ENCODE results near the gene RPL28. TPM values are rescaled to one million over a fixed set of nuclear protein-coding genes. Genes with fewer than 3 reads are reported as not detected.
"Not testable (repeated sequence)": the region's sequence is repeated elsewhere in the genome, so short reads cannot be mapped to it uniquely, and the experiment has no call there.

RPL28 gene
- total and polyA plus RNA-seq, 9 donors = 391 to 2,645 (median 2,257) TPM

DNA sequence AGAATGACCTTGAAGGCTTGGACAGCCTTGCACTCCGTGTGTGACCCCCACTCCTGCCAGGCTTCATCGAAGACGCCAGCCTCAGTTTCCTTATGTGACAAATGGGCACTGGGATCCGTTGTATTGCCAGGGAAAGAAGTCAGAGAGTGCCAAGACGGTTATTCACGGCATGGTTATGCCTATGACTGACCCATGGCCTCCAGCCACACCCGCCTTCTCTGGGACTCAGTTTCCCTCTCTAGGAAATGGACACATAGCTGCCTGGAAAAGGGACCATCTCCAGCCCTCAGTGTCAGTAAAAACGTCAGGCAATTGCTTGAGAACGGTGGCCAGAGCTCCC is 22.8 kb downstream of the RPL28 start:
- peak overlapping the region; percentile 35 for H3K4me3 ChIP-seq
- no peaks in the 10 kb centered on the region for H3K36me3 ChIP-seq
- no peaks in the 10 kb centered on the region for H3K27me3 ChIP-seq
- H3K9me3 ChIP-seq = no peaks in the 10 kb centered on the region
- DNase-seq = no peak
- WGBS, 3 donors = 40 to 47% (median 41%) methylated on average over 9 of the region's 9 CpGs
- TF ChIP-seq POLR2A (IDR thresholded peaks at IDR 0.05) (no peak), EP300 (IDR thresholded peaks at IDR 0.05) (no peak)
- TF ChIP-seq, protein P1, sequence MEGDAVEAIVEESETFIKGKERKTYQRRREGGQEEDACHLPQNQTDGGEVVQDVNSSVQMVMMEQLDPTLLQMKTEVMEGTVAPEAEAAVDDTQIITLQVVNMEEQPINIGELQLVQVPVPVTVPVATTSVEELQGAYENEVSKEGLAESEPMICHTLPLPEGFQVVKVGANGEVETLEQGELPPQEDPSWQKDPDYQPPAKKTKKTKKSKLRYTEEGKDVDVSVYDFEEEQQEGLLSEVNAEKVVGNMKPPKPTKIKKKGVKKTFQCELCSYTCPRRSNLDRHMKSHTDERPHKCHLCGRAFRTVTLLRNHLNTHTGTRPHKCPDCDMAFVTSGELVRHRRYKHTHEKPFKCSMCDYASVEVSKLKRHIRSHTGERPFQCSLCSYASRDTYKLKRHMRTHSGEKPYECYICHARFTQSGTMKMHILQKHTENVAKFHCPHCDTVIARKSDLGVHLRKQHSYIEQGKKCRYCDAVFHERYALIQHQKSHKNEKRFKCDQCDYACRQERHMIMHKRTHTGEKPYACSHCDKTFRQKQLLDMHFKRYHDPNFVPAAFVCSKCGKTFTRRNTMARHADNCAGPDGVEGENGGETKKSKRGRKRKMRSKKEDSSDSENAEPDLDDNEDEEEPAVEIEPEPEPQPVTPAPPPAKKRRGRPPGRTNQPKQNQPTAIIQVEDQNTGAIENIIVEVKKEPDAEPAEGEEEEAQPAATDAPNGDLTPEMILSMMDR (IDR thresholded peaks at IDR 0.05) = no peak
- intact Hi-C loops (cut with DNase I) = no loop called here
- H3K4me1 ChIP-seq (ENCODE audit: insufficient read depth) = peaks cover 8% of the 10 kb centered on the region
- H3K27ac ChIP-seq = peak overlapping the region; percentile 57 to 98

DNA sequence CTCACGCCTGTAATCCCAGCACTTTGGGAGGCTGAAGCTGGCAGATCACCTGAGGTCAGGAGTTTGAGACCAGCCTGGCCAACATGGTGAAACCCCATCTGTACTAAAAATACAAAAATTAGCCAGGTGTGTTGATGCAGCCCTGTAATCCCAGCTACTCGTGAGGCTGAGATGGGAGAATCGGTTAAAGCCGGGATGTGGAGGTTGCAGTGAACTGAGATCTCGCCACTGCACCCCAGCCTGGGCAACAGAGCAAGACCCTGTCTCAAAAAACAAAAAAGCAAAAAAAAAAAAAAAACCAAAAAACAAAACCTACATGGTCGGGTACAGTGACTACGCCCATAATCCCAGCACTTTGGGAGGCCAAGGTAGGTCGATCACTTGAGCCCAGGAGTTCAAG is 23.4 kb downstream of the RPL28 start:
- 93 to 96% (median 95%) methylated on average over 8 of the region's 8 CpGs for WGBS, 3 donors

DNA sequence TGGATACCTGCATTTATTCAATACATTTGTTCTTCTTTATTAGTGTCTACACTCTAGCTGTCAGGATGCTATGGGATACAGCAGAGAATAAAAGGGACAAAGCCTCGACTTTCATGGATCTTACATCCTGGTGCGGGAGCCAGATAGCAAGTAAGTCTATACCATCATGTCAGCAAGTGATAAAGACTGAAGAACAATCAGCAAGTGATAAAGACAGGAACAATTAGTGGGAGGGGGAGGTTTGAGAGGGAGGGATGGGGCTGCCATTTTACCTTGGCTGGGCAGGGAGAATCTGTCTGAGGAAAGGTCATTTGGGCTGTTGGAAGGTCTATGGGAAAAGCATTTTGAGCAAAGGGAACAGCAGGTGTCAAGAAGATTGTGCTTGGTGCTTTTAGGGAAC is 24.4 kb downstream of the RPL28 start:
- no peak for TF ChIP-seq EP300 (IDR thresholded peaks at IDR 0.05)
- TF ChIP-seq POLR2A (IDR thresholded peaks at IDR 0.05) = no peak
- TF ChIP-seq, protein P1 (IDR thresholded peaks at IDR 0.05) = no peak
- H3K27ac ChIP-seq = no peak overlapping the region
- no peak overlapping the region for H3K4me3 ChIP-seq
- H3K4me1 ChIP-seq (ENCODE audit: insufficient read depth) = peaks cover 8% of the 10 kb centered on the region
- H3K27me3 ChIP-seq = no peaks in the 10 kb centered on the region
- DNase-seq = no peak
- H3K36me3 ChIP-seq = no peaks in the 10 kb centered on the region
- H3K9me3 ChIP-seq = no peaks in the 10 kb centered on the region
- WGBS, 3 donors = 93 to 96% (median 96%) methylated on average over 2 of the region's 2 CpGs
- intact Hi-C loops (cut with DNase I) = loop anchor here in 2 of 4 donors (10.0 kb wide), 3 partner anchors 95 to 935 kb away; partner anchors contain the start of genes BRSK1 (in 1 of the 2), CDC42EP5 (in 1 of the 2) and HSPBP1 (in 1 of the 2)

More for the DNA sequence above, 23.4 kb downstream of the RPL28 start:
- intact Hi-C loops (cut with DNase I); H3K9me3 ChIP-seq; H3K4me3 ChIP-seq; H3K36me3 ChIP-seq; H3K4me1 ChIP-seq (ENCODE audit: insufficient read depth); DNase-seq; H3K27ac ChIP-seq; H3K27me3 ChIP-seq: not testable (repeated sequence)

DNA sequence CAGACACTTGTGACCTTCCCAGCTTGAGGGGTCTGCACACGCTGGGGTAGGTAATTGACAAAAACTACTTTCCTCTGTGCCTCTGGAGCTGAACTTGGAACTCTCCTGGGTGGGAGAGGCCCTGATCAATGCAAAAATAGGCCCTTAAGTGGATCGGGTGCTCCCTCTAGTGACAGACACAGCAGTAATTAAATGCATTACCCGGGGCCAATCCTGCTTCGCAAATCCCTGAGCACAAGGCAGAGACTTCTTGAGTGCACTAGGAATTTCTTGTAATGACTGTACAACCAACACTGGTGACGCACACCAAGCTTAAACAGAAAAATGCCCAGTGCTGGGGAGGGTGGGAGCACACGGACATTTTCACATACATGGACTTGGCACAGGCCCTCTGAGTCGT is 32.5 kb downstream of the RPL28 start:
- H3K4me1 ChIP-seq (ENCODE audit: insufficient read depth) = no peaks in the 10 kb centered on the region
- no peaks in the 10 kb centered on the region for H3K9me3 ChIP-seq
- no peak for TF ChIP-seq POLR2A (IDR thresholded peaks at IDR 0.05)
- TF ChIP-seq, protein P1 (IDR thresholded peaks at IDR 0.05) = peak; percentile 21 to 53 (median 29)
- H3K4me3 ChIP-seq = no peak overlapping the region
- no peaks in the 10 kb centered on the region for H3K27me3 ChIP-seq
- WGBS, 3 donors = 8 to 11% (median 10%) methylated on average over 7 of the region's 7 CpGs
- H3K36me3 ChIP-seq = no peaks in the 10 kb centered on the region
- peak in 2 of 5 donors; percentile 31 to 53 for DNase-seq
- H3K27ac ChIP-seq = no peak overlapping the region
- intact Hi-C loops (cut with DNase I) = loop anchor here in 2 of 4 donors (5.0 to 10.0 kb wide), 4 partner anchors 87 to 943 kb away; partner anchors contain the start of genes BRSK1 (in 1 of the 2), CDC42EP5 (in 1 of the 2) and HSPBP1 (in 1 of the 2)

DNA sequence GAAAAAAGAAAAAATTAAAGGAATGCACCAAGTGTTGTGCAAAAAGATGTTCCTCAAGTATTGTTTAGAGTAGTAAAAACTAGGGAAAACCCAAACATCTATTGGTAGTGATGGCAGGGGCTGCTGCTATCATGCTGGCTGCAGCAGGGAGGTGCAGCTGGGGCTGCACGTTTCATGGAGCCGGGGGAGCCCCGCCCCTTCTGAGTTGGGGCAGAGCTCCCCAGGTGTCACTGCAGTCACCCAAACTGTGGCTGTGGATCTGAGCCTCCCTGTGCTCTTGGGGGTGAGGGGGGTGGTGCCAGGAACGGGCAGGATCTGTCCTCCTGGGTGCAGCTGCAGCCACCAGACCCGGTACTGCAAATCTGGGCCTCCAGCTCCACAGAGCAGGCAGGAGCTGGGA is 33.4 kb downstream of the RPL28 start:
- TF ChIP-seq POLR2A (IDR thresholded peaks at IDR 0.05) = no peak
- TF ChIP-seq EP300 (IDR thresholded peaks at IDR 0.05) = no peak
- TF ChIP-seq, protein P1 (IDR thresholded peaks at IDR 0.05) = no peak
- 42 to 50% (median 45%) methylated on average over 5 of the region's 5 CpGs for WGBS, 3 donors
- H3K27ac ChIP-seq = no peak overlapping the region
- no peaks in the 10 kb centered on the region for H3K27me3 ChIP-seq
- H3K4me1 ChIP-seq (ENCODE audit: insufficient read depth) = no peaks in the 10 kb centered on the region
- H3K36me3 ChIP-seq = no peaks in the 10 kb centered on the region
- H3K9me3 ChIP-seq = no peaks in the 10 kb centered on the region
- DNase-seq = no peak
- intact Hi-C loops (cut with DNase I) = loop anchor here in 2 of 4 donors (5.0 to 10.0 kb wide), 4 partner anchors 86 to 944 kb away; partner anchors contain the start of genes BRSK1 (in 1 of the 2), CDC42EP5 (in 1 of the 2) and HSPBP1 (in 1 of the 2)
- H3K4me3 ChIP-seq = no peak overlapping the region

Measured in ovary (tissue), 9 donors.